Measurements from ENCODE around the gene ZNF652.

The ZNF652 gene

GRCh38 chr17:49356320-49356719 lies 5.7 kb downstream of the ZNF652 start:
- no peak for DNase-seq

DNA sequence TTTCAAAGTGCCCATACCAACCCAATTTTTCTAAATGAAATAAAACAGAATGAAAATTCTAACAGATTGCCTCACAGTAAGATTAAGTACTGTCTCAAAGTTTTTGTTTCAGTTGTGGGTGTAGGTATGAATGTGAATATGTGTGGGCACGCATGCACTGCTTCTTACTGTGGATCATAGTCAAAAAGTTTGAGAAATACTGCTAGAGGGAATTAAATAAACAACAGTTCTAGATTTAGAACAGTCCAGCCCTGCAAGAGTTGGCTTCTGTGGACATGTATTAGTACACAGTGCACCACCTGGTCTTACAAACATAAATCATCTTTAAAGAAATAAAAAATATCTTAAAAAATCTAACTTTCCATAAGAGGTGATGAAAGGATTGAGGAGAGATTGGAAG lies 8.4 kb downstream of the ZNF652 start:
- DNase-seq = no peak

- no peak for DNase-seq
Observed at GRCh38 chr17:49352587-49353154, 9.4 kb downstream of the ZNF652 start.

GRCh38 chr17:49351572-49352140 lies 10.4 kb downstream of the ZNF652 start:
- no peak for DNase-seq

GRCh38 chr17:49349541-49349940 lies 12.5 kb downstream of the ZNF652 start:
- DNase-seq = no peak

- no peak for DNase-seq
Observed at GRCh38 chr17:49344914-49345313, 17.1 kb downstream of the ZNF652 start.

DNA sequence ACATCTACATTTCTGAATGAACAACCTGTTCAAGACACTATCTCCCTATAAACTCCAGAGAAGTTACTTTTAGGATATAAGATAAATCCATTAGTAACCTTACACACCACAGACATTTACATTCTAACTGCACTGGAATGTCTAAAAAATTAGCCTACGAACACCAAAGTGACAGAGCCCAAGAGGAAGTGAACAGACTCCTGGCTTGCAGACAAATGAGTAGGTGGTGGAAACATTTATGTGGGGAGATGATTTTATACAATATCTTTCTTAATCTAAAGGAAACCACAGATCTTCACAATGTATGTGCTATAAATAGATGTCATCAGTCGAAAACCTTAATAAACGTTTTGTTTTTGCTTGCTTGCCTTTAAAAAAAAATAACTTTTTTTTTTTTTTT lies 18.8 kb downstream of the ZNF652 start:
- no peak for DNase-seq

GRCh38 chr17:49342575-49342936 lies 19.5 kb downstream of the ZNF652 start:
- no peak for DNase-seq

DNA sequence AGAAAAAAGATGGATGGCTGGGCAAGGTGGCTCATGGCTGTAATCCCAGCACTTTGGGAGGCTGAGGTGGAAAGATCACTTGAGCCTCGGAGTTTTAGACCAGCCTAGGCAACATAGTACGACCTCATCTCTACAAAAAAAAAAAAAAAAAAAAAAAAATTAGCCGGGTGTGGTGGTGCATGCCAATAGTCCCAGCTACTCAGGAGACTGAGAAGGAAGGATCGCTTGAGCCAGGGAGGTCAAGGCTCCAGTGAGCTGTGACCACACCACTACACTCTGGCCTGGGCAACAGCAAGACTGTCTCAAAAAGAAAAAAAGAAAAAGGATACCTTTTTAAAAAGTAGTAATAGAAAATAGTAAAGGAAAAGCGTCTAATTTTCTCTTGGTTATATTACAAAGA lies 20.7 kb downstream of the ZNF652 start:
- DNase-seq = no peak

GRCh38 chr17:49339354-49339753 lies 22.7 kb downstream of the ZNF652 start:
- DNase-seq = no peak

- DNase-seq = no peak
Observed at GRCh38 chr17:49338883-49339282, 23.2 kb downstream of the ZNF652 start.

GRCh38 chr17:49337884-49338283 lies 24.2 kb downstream of the ZNF652 start:
- no peak for DNase-seq

DNA sequence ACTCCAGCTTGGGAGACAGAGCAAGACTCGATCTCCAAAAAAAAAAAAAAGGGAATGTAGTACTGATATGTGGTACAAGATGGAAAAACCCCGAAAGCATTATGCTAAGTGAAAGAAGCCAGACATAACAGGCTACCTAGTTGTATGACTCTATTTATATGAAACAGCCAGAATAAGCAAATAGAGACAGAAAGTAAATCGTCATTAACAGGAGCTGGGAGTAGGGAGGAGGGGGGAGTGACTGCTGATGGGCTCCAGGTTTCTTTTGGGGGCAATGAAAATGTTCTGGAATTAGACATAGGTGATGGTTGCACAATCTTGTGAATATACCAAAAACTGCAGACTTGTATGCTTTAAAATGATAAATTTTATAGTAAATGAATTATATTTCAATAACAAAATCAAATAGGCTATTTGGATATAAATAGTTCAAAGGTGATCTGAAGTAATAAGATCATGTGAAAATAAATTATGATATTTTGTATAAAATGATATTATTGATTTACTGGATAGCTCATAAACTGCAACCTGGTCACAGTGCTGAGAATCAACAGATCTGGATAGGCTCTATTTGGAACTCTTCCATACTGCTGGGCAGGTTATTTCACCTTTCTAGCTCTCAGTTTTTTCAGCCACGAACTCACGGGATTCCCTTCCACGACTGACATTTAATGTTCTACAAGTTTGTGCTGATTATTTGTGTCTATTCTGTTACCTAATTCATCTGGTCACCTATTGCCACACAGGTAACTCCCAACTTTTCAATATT lies 27.1 kb downstream of the ZNF652 start:
- no peak for DNase-seq

GRCh38 chr17:49333804-49334203 lies 28.2 kb downstream of the ZNF652 start:
- no peak for DNase-seq

GRCh38 chr17:49327835-49328784 lies 33.9 kb downstream of the ZNF652 start:
- DNase-seq = no peak

DNA sequence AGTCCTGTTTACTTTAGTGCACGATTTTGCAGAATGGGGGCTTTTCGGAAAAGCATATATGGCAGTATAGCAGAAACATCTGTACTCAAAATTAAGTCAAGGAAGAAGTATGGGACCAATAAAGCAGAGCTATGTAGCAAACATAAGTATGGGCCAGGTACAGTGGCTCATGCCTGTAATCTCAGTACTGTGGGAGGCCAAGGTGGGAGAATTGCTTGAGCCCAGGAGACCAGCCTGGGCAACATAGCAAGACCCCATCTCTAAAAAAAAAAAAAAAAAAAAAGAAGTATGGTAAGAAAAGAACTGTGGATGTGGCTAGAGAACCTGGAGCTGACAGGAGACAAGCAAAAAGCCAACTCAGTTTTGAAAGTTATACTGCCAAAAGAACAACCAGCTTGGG lies 36.1 kb downstream of the ZNF652 start:
- no peak for DNase-seq

GRCh38 chr17:49318435-49318965 lies 43.5 kb downstream of the ZNF652 start:
- no peak for DNase-seq

GRCh38 chr17:49316889-49317675 lies 45.0 kb downstream of the ZNF652 start:
- DNase-seq = no peak

GRCh38 chr17:49316258-49316570 lies 45.8 kb downstream of the ZNF652 start:
- DNase-seq = no peak

DNA sequence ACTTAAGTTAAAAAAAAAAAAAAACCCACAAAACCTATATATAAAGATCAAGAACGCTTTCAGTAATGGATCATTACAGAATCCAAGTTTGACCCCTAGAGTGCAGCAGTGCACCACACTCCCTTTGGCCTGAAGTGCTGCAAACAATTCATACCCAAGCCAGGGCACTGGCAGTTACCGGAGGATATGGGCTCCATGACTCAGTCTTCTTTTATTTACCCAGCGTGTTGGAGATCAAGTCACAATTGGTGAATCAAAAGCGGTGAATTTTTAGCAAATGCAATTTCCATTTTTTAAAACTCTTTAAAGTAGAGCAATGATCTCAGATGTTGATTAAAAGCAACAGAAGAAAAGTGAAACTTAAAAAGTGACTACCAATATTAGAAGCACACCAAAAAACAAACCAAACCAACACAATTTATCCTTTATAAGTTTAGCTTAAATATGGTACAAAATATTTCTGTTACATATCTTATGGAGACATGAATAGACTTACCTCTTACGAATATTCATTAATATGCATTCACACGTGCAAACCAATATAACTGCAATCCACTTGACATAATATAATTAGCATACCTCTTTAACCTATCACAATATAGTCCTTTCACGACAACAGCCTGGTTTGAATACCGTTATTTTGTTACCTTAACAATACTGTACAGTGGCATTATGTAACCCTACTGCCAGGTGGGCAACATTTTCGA lies 46.3 kb downstream of the ZNF652 start:
- DNase-seq = peak; percentile 61

GRCh38 chr17:49312722-49313121 lies 49.3 kb downstream of the ZNF652 start:
- no peak for DNase-seq

DNA sequence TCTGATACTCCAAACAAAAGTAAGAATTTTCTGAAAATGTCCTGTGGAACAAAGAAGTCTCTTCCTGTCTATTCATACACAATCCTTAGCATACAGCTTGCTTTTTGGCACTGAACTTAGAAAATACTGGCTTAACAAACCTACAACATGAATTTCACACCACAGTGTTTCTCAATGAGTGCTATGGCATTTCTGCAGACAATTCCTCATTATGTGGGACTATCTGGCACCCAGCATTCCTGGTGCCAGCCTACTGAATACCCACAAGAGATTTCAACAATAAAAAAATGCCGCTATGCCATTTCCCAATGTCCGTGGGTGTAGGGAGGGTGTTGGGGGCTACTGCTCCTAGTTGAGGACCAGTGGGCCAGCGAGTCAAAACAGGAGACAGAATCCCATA lies 62.1 kb downstream of the ZNF652 start:
- DNase-seq = no peak
